ENCODE measurements around the gene SLC15A3. TPM values are rescaled to one million over a fixed set of nuclear protein-coding genes. Genes with fewer than 3 reads are reported as not detected.
A peak's percentile ranks its signal among the peaks of the same experiment; 100 is the strongest.

SLC15A3 gene
- total RNA-seq, 1 experiment from 2014 or later = 0.43 TPM

GRCh38 chr11:60924906-60925853 is 26.8 kb downstream of the SLC15A3 start:
- POLR2A ChIA-PET = interaction anchor here (1.2 kb wide), 1 partner anchor 12 kb away, joined by 12 read pairs; the partner anchor contains the start of gene TMEM109
- H3K4me1 ChIP-seq = peaks cover 13% of the 10 kb centered on the region
- no TSS peak for BruUV-seq (replicated peaks)
- H3K9me3 Mint-ChIP-seq (ENCODE audit: unreplicated experiment) = no peaks in the 10 kb centered on the region
- H3K4me3 Mint-ChIP-seq (ENCODE audit: unreplicated experiment) = peak overlapping the region; percentile 90
- H3K27me3 ChIP-seq (replicated peaks; ENCODE audit: control insufficient read depth, insufficient read depth, low read length) = no peaks in the 10 kb centered on the region
- H3K36me3 ChIP-seq (ENCODE audit: control insufficient read depth, insufficient read depth, low read length) = no peaks in the 10 kb centered on the region
- peak overlapping the region; percentile 59 for H3K27ac Mint-ChIP-seq (ENCODE audit: unreplicated experiment)
- TF ChIP-seq CTCF (IDR thresholded peaks at IDR 0.05; ENCODE audit: insufficient read depth in 1 of 2, low read depth in 1 of 2, low read length in 1 of 2, severe bottlenecking in 1 of 2, unreplicated experiment in 1 of 2) = no peak
- no peaks in the 10 kb centered on the region for H3K9me3 ChIP-seq
- CTCF ChIA-PET = no interaction called here
- DNase-seq = peak in 1 of 2 experiments; percentile 37
- peaks cover 28% of the 10 kb centered on the region for H3K36me3 Mint-ChIP-seq (ENCODE audit: insufficient read depth, unreplicated experiment)
- intact Hi-C loops (cut with micrococcal nuclease; ENCODE audit: unreplicated experiment) = loop anchor here (1.0 kb wide), 1 partner anchor 11 kb away; the partner anchor contains the start of gene TMEM109
- peaks cover 13% of the 10 kb centered on the region for H3K4me1 Mint-ChIP-seq (ENCODE audit: low read depth, unreplicated experiment)
- H3K4me3 ChIP-seq (ENCODE audit: low read depth, low read length) = peak overlapping the region; percentile 71
- H3K27me3 Mint-ChIP-seq (ENCODE audit: insufficient read depth, unreplicated experiment) = no peaks in the 10 kb centered on the region

- H3K4me1 ChIP-seq = peaks cover 13% of the 10 kb centered on the region
- Mint-ChIP-seq H3K4me1 (ENCODE audit: low read depth, unreplicated experiment) (peaks cover 13% of the 10 kb centered on the region), H3K36me3 (ENCODE audit: insufficient read depth, unreplicated experiment) (peaks cover 29% of the 10 kb centered on the region), H3K4me3 (ENCODE audit: unreplicated experiment) (peak within 1 kb of the TSS; percentile 90), H3K9me3 (ENCODE audit: unreplicated experiment) (no peaks in the 10 kb centered on the region), H3K27me3 (ENCODE audit: insufficient read depth, unreplicated experiment) (no peaks in the 10 kb centered on the region), H3K27ac (ENCODE audit: unreplicated experiment) (peak within 1 kb of the TSS; percentile 59)
- H3K36me3 ChIP-seq (ENCODE audit: control insufficient read depth, insufficient read depth, low read length) = no peaks in the 10 kb centered on the region
- peak; percentile 85 to 87 for DNase-seq
- TF ChIP-seq CTCF (IDR thresholded peaks at IDR 0.05; ENCODE audit: insufficient read depth in 1 of 2, low read depth in 1 of 2, low read length in 1 of 2, severe bottlenecking in 1 of 2, unreplicated experiment in 1 of 2) = peak in 1 of 2 experiments; percentile 18
- intact Hi-C loops (cut with micrococcal nuclease; ENCODE audit: unreplicated experiment) = loop anchor here (1.0 kb wide), 1 partner anchor 10 kb away; the partner anchor contains the start of gene TMEM109
- CTCF ChIA-PET = interaction anchor here (1.1 kb wide), 1 partner anchor 247 kb away, joined by 3 read pairs; no protein-coding TSS in a partner anchor
- peak within 1 kb of the TSS; percentile 71 for H3K4me3 ChIP-seq (ENCODE audit: low read depth, low read length)
- POLR2A ChIA-PET = interaction anchor here (0.5 to 1.2 kb wide), 2 partner anchors 11 to 1085 kb away, joined by 3 to 12 read pairs; partner anchors contain the start of gene TMEM109
- H3K27me3 ChIP-seq (replicated peaks; ENCODE audit: control insufficient read depth, insufficient read depth, low read length) = no peaks in the 10 kb centered on the region
- H3K9me3 ChIP-seq = no peaks in the 10 kb centered on the region
- BruUV-seq (replicated peaks) = no TSS peak
These were observed 27.7 kb downstream of the SLC15A3 start, which contains the start of gene TMEM132A for GRCh38 chr11:60924110-60924905. TMEM132A (plus strand) TSS chr11:60924460; CDS start chr11:60924634, 174 bp downstream.

- ChIA-PET POLR2A (interaction anchor here (1.2 kb wide), 1 partner anchor 10 kb away, joined by 12 read pairs; the partner anchor contains the start of gene TMEM109), CTCF (interaction anchor here (1.1 kb wide), 1 partner anchor 248 kb away, joined by 3 read pairs; no protein-coding TSS in a partner anchor)
- Mint-ChIP-seq H3K36me3 (ENCODE audit: insufficient read depth, unreplicated experiment) (peaks cover 29% of the 10 kb centered on the region), H3K27ac (ENCODE audit: unreplicated experiment) (no peak overlapping the region), H3K9me3 (ENCODE audit: unreplicated experiment) (no peaks in the 10 kb centered on the region), H3K4me3 (ENCODE audit: unreplicated experiment) (peak overlapping the region; percentile 90), H3K27me3 (ENCODE audit: insufficient read depth, unreplicated experiment) (no peaks in the 10 kb centered on the region), H3K4me1 (ENCODE audit: low read depth, unreplicated experiment) (peaks cover 13% of the 10 kb centered on the region)
- peak overlapping the region; percentile 71 for H3K4me3 ChIP-seq (ENCODE audit: low read depth, low read length)
- TF ChIP-seq CTCF (IDR thresholded peaks at IDR 0.05; ENCODE audit: insufficient read depth in 1 of 2, low read depth in 1 of 2, low read length in 1 of 2, severe bottlenecking in 1 of 2, unreplicated experiment in 1 of 2) = no peak
- intact Hi-C loops (cut with micrococcal nuclease; ENCODE audit: unreplicated experiment) = loop anchor here (1.0 kb wide), 1 partner anchor 9 kb away; the partner anchor contains the start of gene TMEM109
- H3K27me3 ChIP-seq (replicated peaks; ENCODE audit: control insufficient read depth, insufficient read depth, low read length) = no peaks in the 10 kb centered on the region
- peak in 1 of 2 experiments; percentile 32 for DNase-seq
- BruUV-seq (replicated peaks) = no TSS peak
- no peaks in the 10 kb centered on the region for H3K9me3 ChIP-seq
- H3K4me1 ChIP-seq = peaks cover 17% of the 10 kb centered on the region
- no peaks in the 10 kb centered on the region for H3K36me3 ChIP-seq (ENCODE audit: control insufficient read depth, insufficient read depth, low read length)
These were observed 28.2 kb downstream of the SLC15A3 start for GRCh38 chr11:60923800-60924109.

Measured in Caco-2 (cell line).